Measurements from ENCODE around the gene TCAF1.

Gene TCAF1

DNA sequence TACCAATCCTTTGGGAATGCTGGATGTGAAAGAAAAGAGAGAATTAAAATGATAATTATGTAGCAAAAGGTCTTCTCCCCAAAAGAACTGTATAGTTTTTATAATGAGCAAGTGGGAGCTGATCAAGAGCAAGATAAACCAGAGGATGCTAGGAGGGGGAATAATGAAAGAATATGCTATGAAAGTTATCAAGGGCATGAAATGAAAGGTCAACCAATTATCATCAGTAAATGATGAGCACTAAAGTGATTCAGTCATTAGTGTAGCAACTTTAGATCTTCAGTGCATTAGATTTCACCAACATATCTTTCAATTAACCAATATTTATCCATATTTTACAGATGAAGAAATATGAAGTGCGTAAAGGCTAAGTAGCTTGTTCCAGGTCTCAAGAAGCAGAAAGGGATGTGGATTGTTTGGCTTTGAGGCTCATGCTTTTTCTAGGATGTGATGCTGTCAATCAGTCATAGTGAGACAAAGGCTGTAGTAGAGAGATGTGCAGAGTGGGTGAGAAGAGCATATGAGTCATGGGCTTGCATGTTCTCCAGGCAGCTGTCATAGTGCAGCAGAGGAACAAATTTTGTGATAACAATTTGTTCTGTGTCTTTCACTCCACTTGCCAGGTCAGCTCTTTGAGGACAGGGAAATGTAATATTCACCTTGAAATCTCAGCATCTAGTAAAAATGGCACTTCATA lies 27.4 kb upstream of the TCAF1 start:
- Histone ChIP-seq H3K36me3 (ENCODE audit: control insufficient read depth, insufficient read depth, low read length) (no peaks in the 10 kb centered on the region), H3K9me3 (ENCODE audit: control insufficient read depth, low read length) (no peaks in the 10 kb centered on the region), H3K4me3 (ENCODE audit: insufficient read depth, low read depth, low read length, poor library complexity, severe bottlenecking) (no peak overlapping the region), H3K27me3 (replicated peaks; ENCODE audit: control insufficient read depth, insufficient read depth, low read length, poor library complexity, severe bottlenecking) (no peaks in the 10 kb centered on the region), H3K4me1 (ENCODE audit: control insufficient read depth, insufficient read depth, low read length, poor library complexity, severe bottlenecking) (no peaks in the 10 kb centered on the region), H3K27ac (ENCODE audit: insufficient read depth, low read length, poor library complexity, severe bottlenecking) (no peak overlapping the region)
- no peak for DNase-seq

DNA sequence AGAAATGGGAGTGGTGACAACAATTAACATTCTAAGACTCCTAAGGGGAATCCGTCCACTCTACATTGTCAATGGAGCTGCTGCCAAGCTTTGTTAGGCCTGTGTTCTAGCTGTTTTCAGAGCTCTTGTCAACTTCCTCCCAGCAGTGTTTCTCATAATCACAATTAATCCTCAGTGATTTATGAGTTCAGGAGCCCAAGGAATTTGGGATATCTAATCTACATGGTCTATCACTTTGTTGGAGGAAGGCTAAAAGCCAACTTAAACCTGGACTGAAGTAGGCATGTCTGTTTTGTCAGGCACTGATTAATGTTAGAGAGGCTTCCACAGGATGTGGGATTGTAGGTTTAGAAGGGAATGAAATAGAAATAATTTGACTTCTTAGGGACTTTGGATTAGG lies 22.9 kb upstream of the TCAF1 start:
- no peaks in the 10 kb centered on the region for H3K36me3 ChIP-seq (ENCODE audit: control insufficient read depth, insufficient read depth, low read length)
- no peak overlapping the region for H3K4me3 ChIP-seq (ENCODE audit: insufficient read depth, low read depth, low read length, poor library complexity, severe bottlenecking)
- DNase-seq: no peak
- no peaks in the 10 kb centered on the region for H3K9me3 ChIP-seq (ENCODE audit: control insufficient read depth, low read length)
- H3K27me3 ChIP-seq (replicated peaks; ENCODE audit: control insufficient read depth, insufficient read depth, low read length, poor library complexity, severe bottlenecking): peaks cover 2% of the 10 kb centered on the region
- H3K27ac ChIP-seq (ENCODE audit: insufficient read depth, low read length, poor library complexity, severe bottlenecking): no peak overlapping the region
- H3K4me1 ChIP-seq (ENCODE audit: control insufficient read depth, insufficient read depth, low read length, poor library complexity, severe bottlenecking): no peaks in the 10 kb centered on the region

DNA sequence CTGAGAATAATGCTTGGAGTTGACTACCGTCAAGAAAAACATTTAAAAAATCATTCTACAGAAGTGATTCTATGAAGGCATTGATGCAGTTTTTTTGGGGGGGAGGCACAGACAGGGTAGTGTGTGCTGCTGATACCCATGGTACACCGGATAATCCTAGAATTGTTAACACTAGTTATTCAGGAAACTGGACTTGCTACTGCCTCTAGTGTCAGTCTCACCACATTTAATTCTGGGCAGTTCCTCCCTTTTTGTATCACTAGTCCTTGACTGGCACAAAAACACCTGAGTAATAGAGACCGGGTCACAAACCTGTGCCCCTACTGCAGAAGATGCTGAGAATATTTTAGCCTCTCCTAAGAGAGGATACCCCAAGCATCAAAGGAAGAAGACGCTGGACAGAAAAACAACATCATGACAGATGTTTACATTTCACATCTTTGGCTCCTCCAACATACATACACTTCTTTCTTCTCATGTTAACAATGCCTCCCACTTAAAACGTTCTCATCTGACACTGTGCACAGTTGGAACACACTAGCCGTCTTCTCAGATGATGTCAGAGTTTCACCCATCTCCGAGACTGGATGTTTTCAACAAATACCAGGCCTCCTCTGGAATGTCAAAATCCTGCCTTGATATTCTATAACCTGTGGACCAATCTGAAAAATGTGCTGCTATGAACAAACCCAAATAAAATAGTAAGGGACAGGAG lies 13.1 kb upstream of the TCAF1 start:
- Histone ChIP-seq H3K27ac (ENCODE audit: insufficient read depth, low read length, poor library complexity, severe bottlenecking) (no peak overlapping the region), H3K27me3 (replicated peaks; ENCODE audit: control insufficient read depth, insufficient read depth, low read length, poor library complexity, severe bottlenecking) (no peaks in the 10 kb centered on the region), H3K36me3 (ENCODE audit: control insufficient read depth, insufficient read depth, low read length) (no peaks in the 10 kb centered on the region), H3K4me3 (ENCODE audit: insufficient read depth, low read depth, low read length, poor library complexity, severe bottlenecking) (no peak overlapping the region), H3K9me3 (ENCODE audit: control insufficient read depth, low read length) (no peaks in the 10 kb centered on the region), H3K4me1 (ENCODE audit: control insufficient read depth, insufficient read depth, low read length, poor library complexity, severe bottlenecking) (no peaks in the 10 kb centered on the region)
- no peak for DNase-seq

DNA sequence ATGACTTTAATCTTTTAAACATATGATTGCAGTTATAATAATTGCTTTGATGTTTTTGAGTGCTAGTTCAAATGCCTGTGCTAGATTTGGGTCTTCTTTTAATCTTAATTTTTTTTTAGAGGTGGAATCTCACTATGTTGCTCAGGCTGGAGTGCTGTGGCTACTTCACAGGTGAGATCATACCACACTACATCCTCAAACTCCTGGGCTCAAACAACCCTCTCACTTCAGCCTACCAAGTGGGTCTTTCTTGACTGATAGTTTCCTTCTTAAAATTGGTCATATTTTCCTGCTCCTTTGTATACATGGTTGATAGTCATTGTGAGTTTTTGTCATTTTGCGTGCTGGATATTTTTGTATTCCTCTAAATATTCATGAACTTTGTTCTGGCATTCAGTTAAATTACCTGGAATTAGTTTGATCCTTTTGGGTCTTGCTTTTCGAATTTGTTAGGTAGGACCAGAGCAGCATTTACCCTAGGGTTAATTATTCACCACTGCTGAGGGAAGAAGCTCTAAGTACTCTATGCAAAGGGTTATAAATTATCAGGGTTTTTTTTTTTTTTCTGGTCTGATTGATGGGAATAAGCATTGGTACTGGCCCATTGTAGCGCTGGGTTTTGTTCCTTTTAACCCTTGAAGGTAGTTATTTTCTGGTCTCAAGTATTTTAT lies 12.1 kb upstream of the TCAF1 start:
- DNase-seq: no peak
- no peaks in the 10 kb centered on the region for H3K36me3 ChIP-seq (ENCODE audit: control insufficient read depth, insufficient read depth, low read length)
- H3K4me1 ChIP-seq (ENCODE audit: control insufficient read depth, insufficient read depth, low read length, poor library complexity, severe bottlenecking): no peaks in the 10 kb centered on the region
- no peak overlapping the region for H3K4me3 ChIP-seq (ENCODE audit: insufficient read depth, low read depth, low read length, poor library complexity, severe bottlenecking)
- no peak overlapping the region for H3K27ac ChIP-seq (ENCODE audit: insufficient read depth, low read length, poor library complexity, severe bottlenecking)
- no peaks in the 10 kb centered on the region for H3K27me3 ChIP-seq (replicated peaks; ENCODE audit: control insufficient read depth, insufficient read depth, low read length, poor library complexity, severe bottlenecking)
- no peaks in the 10 kb centered on the region for H3K9me3 ChIP-seq (ENCODE audit: control insufficient read depth, low read length)

DNA sequence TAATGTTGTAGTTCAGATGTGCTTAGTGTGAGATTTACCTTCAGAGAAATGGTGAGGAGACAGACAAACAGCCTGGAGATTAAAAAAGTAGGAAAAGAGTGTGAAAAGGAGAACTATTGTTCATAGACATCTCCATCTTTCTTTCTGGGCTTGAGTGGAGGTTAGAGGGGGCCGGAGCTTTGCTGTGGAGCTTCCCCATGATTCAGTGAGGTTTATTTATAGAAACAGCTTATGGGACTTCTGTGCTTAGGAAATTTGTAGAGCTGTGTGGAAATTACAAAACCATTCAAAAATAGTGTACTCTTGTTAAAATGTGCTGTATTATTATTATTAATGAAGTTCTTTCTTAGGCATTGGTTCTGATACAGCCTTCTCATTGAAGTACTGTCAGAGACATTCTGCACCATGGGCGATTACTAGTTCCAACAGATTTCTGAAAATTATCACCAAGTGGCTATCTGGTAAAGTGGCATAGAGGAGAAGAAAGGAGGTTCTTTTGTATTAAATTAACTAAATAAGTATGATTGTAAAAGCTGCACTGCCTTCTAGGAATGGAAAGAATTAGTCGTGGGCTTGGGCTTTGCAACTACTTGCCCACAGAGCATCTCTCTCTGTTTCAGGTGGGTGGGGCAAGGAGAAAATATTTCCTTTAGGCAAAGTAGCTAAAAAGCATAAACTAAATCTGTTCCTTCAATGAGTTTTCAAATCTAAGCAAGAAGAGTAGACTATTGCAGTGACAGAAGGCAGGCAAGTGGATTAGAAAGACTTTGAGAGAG lies 8.7 kb upstream of the TCAF1 start:
- no peak overlapping the region for H3K27ac ChIP-seq (ENCODE audit: insufficient read depth, low read length, poor library complexity, severe bottlenecking)
- no peaks in the 10 kb centered on the region for H3K36me3 ChIP-seq (ENCODE audit: control insufficient read depth, insufficient read depth, low read length)

DNA sequence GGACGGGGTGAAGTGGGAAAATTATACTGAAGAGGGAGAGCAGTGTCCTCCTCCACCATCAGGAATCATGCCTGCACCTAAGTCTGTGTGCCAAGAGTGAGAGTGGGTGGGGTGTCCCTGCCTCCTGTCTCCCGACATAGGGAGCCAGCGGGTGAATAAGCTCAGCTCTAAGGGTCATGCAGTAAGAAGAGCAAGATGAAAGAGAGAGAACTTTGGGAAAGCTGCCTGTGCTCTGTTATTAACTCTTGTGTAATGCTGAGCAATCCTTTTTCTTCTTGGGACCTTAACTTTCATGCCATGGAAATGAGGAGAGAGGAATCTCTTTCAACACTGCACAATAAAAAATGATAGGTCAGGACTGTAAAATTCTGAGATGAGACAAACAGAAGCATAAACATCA lies 7.9 kb upstream of the TCAF1 start:
- no peaks in the 10 kb centered on the region for H3K36me3 ChIP-seq (ENCODE audit: control insufficient read depth, insufficient read depth, low read length)
- H3K27me3 ChIP-seq (replicated peaks; ENCODE audit: control insufficient read depth, insufficient read depth, low read length, poor library complexity, severe bottlenecking): no peaks in the 10 kb centered on the region
- H3K4me3 ChIP-seq (ENCODE audit: insufficient read depth, low read depth, low read length, poor library complexity, severe bottlenecking): no peak overlapping the region
- no peak for DNase-seq
- no peaks in the 10 kb centered on the region for H3K4me1 ChIP-seq (ENCODE audit: control insufficient read depth, insufficient read depth, low read length, poor library complexity, severe bottlenecking)
- H3K9me3 ChIP-seq (ENCODE audit: control insufficient read depth, low read length): no peaks in the 10 kb centered on the region
- no peak overlapping the region for H3K27ac ChIP-seq (ENCODE audit: insufficient read depth, low read length, poor library complexity, severe bottlenecking)

More for the DNA sequence above, 8.7 kb upstream of the TCAF1 start:
- no peak overlapping the region for H3K4me3 ChIP-seq (ENCODE audit: insufficient read depth, low read depth, low read length, poor library complexity, severe bottlenecking)
- DNase-seq: no peak
- no peaks in the 10 kb centered on the region for H3K9me3 ChIP-seq (ENCODE audit: control insufficient read depth, low read length)
- no peaks in the 10 kb centered on the region for H3K27me3 ChIP-seq (replicated peaks; ENCODE audit: control insufficient read depth, insufficient read depth, low read length, poor library complexity, severe bottlenecking)
- no peaks in the 10 kb centered on the region for H3K4me1 ChIP-seq (ENCODE audit: control insufficient read depth, insufficient read depth, low read length, poor library complexity, severe bottlenecking)

DNA sequence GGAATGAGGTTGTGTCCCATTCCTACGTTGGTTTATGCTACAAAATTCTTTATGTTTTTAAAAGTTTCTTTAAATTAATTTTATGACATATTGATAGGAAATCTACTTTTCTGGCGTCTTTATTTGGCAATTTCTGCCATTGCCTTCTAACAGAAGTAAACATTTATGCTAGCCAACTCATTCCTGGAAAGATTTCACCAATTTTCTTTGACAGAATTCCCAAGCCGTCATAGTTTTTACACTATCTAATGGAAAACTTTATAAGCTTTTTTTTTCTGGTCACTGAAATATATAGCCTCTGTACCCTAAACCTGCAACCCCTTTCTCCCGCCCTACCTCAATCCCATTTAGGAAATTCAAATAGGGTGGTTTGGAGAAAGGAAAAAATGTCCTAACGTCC lies 6.1 kb upstream of the TCAF1 start:
- no peaks in the 10 kb centered on the region for H3K4me1 ChIP-seq (ENCODE audit: control insufficient read depth, insufficient read depth, low read length, poor library complexity, severe bottlenecking)
- H3K9me3 ChIP-seq (ENCODE audit: control insufficient read depth, low read length): no peaks in the 10 kb centered on the region
- no peaks in the 10 kb centered on the region for H3K27me3 ChIP-seq (replicated peaks; ENCODE audit: control insufficient read depth, insufficient read depth, low read length, poor library complexity, severe bottlenecking)
- H3K36me3 ChIP-seq (ENCODE audit: control insufficient read depth, insufficient read depth, low read length): no peaks in the 10 kb centered on the region
- no peak overlapping the region for H3K4me3 ChIP-seq (ENCODE audit: insufficient read depth, low read depth, low read length, poor library complexity, severe bottlenecking)
- DNase-seq: no peak
- H3K27ac ChIP-seq (ENCODE audit: insufficient read depth, low read length, poor library complexity, severe bottlenecking): no peak overlapping the region

DNA sequence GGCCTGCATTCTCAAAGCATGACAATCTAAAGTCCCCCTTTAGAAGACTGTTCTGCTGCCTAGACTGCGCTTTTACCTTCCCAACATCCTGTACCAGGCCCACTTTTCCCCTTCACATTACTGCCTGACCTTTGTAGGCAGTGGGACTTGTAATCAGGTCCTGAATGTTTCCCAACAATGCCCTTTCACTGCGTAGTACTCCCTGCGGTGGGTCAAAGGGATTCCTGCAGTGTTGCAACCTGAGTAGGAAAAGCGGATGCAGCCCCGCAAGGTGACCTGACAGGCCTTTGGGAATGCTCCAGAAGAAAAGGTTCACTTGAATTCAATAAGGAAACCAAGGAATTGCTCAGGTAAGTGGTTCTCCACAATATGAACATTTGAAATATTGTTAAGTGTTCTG lies 4.9 kb upstream of the TCAF1 start:
- no peaks in the 10 kb centered on the region for H3K27me3 ChIP-seq (replicated peaks; ENCODE audit: control insufficient read depth, insufficient read depth, low read length, poor library complexity, severe bottlenecking)
- H3K27ac ChIP-seq (ENCODE audit: insufficient read depth, low read length, poor library complexity, severe bottlenecking): no peak overlapping the region
- H3K4me3 ChIP-seq (ENCODE audit: insufficient read depth, low read depth, low read length, poor library complexity, severe bottlenecking): no peak overlapping the region
- H3K4me1 ChIP-seq (ENCODE audit: control insufficient read depth, insufficient read depth, low read length, poor library complexity, severe bottlenecking): no peaks in the 10 kb centered on the region
- no peak for DNase-seq
- H3K9me3 ChIP-seq (ENCODE audit: control insufficient read depth, low read length): no peaks in the 10 kb centered on the region
- H3K36me3 ChIP-seq (ENCODE audit: control insufficient read depth, insufficient read depth, low read length): no peaks in the 10 kb centered on the region

DNA sequence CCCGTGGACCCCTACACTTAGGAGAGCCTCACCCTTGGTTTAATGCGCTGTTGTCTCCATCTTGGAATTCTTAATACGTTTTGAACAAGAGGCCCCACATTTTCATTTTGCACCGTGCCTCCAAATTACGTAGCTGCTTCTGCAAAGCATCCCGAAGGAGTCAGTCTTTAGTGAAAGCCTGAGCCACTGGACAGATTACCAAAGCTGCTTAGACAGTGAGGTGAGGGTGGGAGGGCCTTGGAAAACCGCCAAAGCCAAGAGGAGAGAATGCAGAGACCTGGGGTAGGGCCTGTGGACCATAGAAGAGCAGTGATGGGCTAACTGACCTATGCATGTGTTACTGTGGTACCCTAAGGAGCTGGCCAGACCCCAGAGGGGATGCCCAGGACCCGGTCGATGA lies 4.2 kb upstream of the TCAF1 start:
- no peak for DNase-seq
- no peak overlapping the region for H3K27ac ChIP-seq (ENCODE audit: insufficient read depth, low read length, poor library complexity, severe bottlenecking)
- no peaks in the 10 kb centered on the region for H3K9me3 ChIP-seq (ENCODE audit: control insufficient read depth, low read length)
- no peaks in the 10 kb centered on the region for H3K36me3 ChIP-seq (ENCODE audit: control insufficient read depth, insufficient read depth, low read length)
- no peaks in the 10 kb centered on the region for H3K4me1 ChIP-seq (ENCODE audit: control insufficient read depth, insufficient read depth, low read length, poor library complexity, severe bottlenecking)
- H3K27me3 ChIP-seq (replicated peaks; ENCODE audit: control insufficient read depth, insufficient read depth, low read length, poor library complexity, severe bottlenecking): no peaks in the 10 kb centered on the region
- no peak overlapping the region for H3K4me3 ChIP-seq (ENCODE audit: insufficient read depth, low read depth, low read length, poor library complexity, severe bottlenecking)

Data from effector memory CD4-positive, alpha-beta T cell (primary cell).